Naive B cell (primary cell): ENCODE results near the gene KCNC2. TPM values are rescaled to one million over a fixed set of nuclear protein-coding genes. Genes with fewer than 3 reads are reported as not detected.

Source experiments
- ATAC-seq, 2 donors: fragments of 150-1000 bp; cut with Tn5 transposase; 2 replicates each; pipeline ENCODE4 v1.10.0; 2021; ENCODE audit warnings: low read depth in 2 of 2, mild to moderate bottlenecking in 2 of 2, moderate library complexity in 2 of 2
- DNase-seq: peaks from one replicate; pipeline ENCODE4 v3.0.0; 2022
- H3K27ac Mint-ChIP-seq, 6 donors: one replicate each; pipeline ENCODE4 v1.8.0; 2020 to 2022; ENCODE audit warnings: mild to moderate bottlenecking in 6 of 6, mixed read lengths in 6 of 6, moderate library complexity in 5 of 6, inconsistent platforms in 2 of 6
- H3K27me3 Mint-ChIP-seq, 3 donors: one replicate each; pipeline ENCODE4 v1.8.0; 2021 to 2022; ENCODE audit warnings: mixed read lengths in 3 of 3, mild to moderate bottlenecking in 1 of 3
- H3K36me3 Mint-ChIP-seq, 2 donors: one replicate each; pipeline ENCODE4 v1.8.0; 2020 to 2022; ENCODE audit warnings: mixed read lengths in 2 of 2, inconsistent platforms in 1 of 2, mild to moderate bottlenecking in 1 of 2
- H3K4me1 Mint-ChIP-seq, 3 donors: one replicate each; pipeline ENCODE4 v1.8.0; 2020 to 2022; ENCODE audit warnings: mixed read lengths in 3 of 3, inconsistent platforms in 1 of 3, mild to moderate bottlenecking in 1 of 3, moderate library complexity in 1 of 3
- H3K4me3 Mint-ChIP-seq, 8 donors: one replicate each; pipeline ENCODE4 v1.8.0; 2020 to 2022; ENCODE audit warnings: mild to moderate bottlenecking in 8 of 8, mixed read lengths in 8 of 8, moderate library complexity in 8 of 8, inconsistent platforms in 2 of 8
- H3K9me3 Mint-ChIP-seq, 7 donors: one replicate each; pipeline ENCODE4 v1.8.0; 2020 to 2022; ENCODE audit warnings: mixed read lengths in 7 of 7, mild to moderate bottlenecking in 5 of 7, inconsistent platforms in 2 of 7, moderate library complexity in 1 of 7
- polyA plus RNA-seq, 6 donors: library from polyadenylated mRNA; unstranded; fragments of 300-500 nt; fragmentation: Illumina TruSeq; gene quantifications; one replicate each; pipeline ENCODE4 v1.2.3, GENCODE V29; 2021; ENCODE audit warnings: low read depth in 6 of 6

Gene KCNC2
- polyA plus RNA-seq, 6 donors from 2014 or later = not detected

GRCh38 chr12:75081305-75081704 lies 128.3 kb downstream of the KCNC2 start:
- H3K9me3 Mint-ChIP-seq = peaks cover 0 to 4% (median 0%) of the 10 kb centered on the region in 7 donors
- no peak overlapping the region for H3K4me3 Mint-ChIP-seq
- ATAC-seq (no peak), DNase-seq (no peak)
- H3K36me3 Mint-ChIP-seq = no peaks in the 10 kb centered on the region
- no peaks in the 10 kb centered on the region for H3K27me3 Mint-ChIP-seq
- H3K27ac Mint-ChIP-seq = no peak overlapping the region
- H3K4me1 Mint-ChIP-seq = no peaks in the 10 kb centered on the region

- Mint-ChIP-seq H3K27me3 (no peaks in the 10 kb centered on the region), H3K27ac (no peak overlapping the region), H3K4me1 (no peaks in the 10 kb centered on the region), H3K4me3 (no peak overlapping the region), H3K9me3 (peaks cover 0 to 4% (median 0%) of the 10 kb centered on the region in 7 donors), H3K36me3 (no peaks in the 10 kb centered on the region)
- ATAC-seq (no peak), DNase-seq (no peak)
Observed at GRCh38 chr12:75080582-75080981, 129.1 kb downstream of the KCNC2 start.

DNA sequence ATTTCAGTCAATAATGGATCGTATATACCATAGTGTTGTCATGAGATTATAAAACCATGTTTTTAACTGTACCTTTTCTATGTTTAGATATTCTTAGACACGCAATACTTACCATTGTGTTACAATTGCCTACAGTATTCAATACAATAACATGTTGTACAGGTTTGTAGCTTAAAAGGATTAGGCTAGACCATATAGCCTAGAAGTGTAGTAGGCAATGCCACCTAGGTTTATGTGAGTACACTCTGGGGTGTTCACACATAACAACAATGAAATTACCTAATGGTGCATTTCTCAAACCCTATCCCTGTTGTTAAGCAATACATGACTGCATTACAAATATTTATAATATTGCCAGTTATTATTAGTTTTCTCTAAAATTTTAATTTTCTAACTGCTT lies 144.2 kb downstream of the KCNC2 start:
- no peaks in the 10 kb centered on the region for H3K9me3 Mint-ChIP-seq
- H3K27ac Mint-ChIP-seq = no peak overlapping the region
- no peak overlapping the region for H3K4me3 Mint-ChIP-seq
- DNase-seq = no peak
- H3K27me3 Mint-ChIP-seq = no peaks in the 10 kb centered on the region
- H3K36me3 Mint-ChIP-seq = no peaks in the 10 kb centered on the region
- no peak for ATAC-seq
- H3K4me1 Mint-ChIP-seq = no peaks in the 10 kb centered on the region

GRCh38 chr12:75062691-75063090 lies 146.9 kb downstream of the KCNC2 start:
- ATAC-seq (no peak), DNase-seq (no peak)
- Mint-ChIP-seq H3K4me3 (no peak overlapping the region), H3K4me1 (no peaks in the 10 kb centered on the region), H3K27me3 (no peaks in the 10 kb centered on the region), H3K9me3 (no peaks in the 10 kb centered on the region), H3K27ac (no peak overlapping the region), H3K36me3 (no peaks in the 10 kb centered on the region)

GRCh38 chr12:75058228-75058627 lies 151.4 kb downstream of the KCNC2 start:
- ATAC-seq (no peak), DNase-seq (no peak)
- Mint-ChIP-seq H3K4me3 (no peak overlapping the region), H3K27ac (no peak overlapping the region), H3K36me3 (no peaks in the 10 kb centered on the region), H3K9me3 (no peaks in the 10 kb centered on the region), H3K27me3 (no peaks in the 10 kb centered on the region), H3K4me1 (no peaks in the 10 kb centered on the region)

- no peak for ATAC-seq
- Mint-ChIP-seq H3K27ac (no peak overlapping the region), H3K9me3 (peaks cover 0 to 4% (median 0%) of the 10 kb centered on the region in 7 donors), H3K27me3 (no peaks in the 10 kb centered on the region), H3K4me3 (no peak overlapping the region), H3K36me3 (no peaks in the 10 kb centered on the region), H3K4me1 (no peaks in the 10 kb centered on the region)
- no peak for DNase-seq
Observed at GRCh38 chr12:75048767-75049166, 160.9 kb downstream of the KCNC2 start.

- DNase-seq (no peak), ATAC-seq (no peak)
- Mint-ChIP-seq H3K9me3 (peaks cover 0 to 4% (median 0%) of the 10 kb centered on the region in 7 donors), H3K36me3 (no peaks in the 10 kb centered on the region), H3K4me3 (no peak overlapping the region), H3K27me3 (no peaks in the 10 kb centered on the region), H3K27ac (peak overlapping the region in 1 of 6 donors; percentile 15), H3K4me1 (no peaks in the 10 kb centered on the region)
Observed at GRCh38 chr12:75047885-75048525, 161.6 kb downstream of the KCNC2 start.

- Mint-ChIP-seq H3K27me3 (no peaks in the 10 kb centered on the region), H3K9me3 (peaks cover 0 to 1% (median 0%) of the 10 kb centered on the region in 7 donors), H3K27ac (no peak overlapping the region), H3K36me3 (no peaks in the 10 kb centered on the region), H3K4me3 (no peak overlapping the region), H3K4me1 (no peaks in the 10 kb centered on the region)
- no peak for ATAC-seq
- no peak for DNase-seq
Observed at GRCh38 chr12:75042125-75042524, 167.5 kb downstream of the KCNC2 start.

- Mint-ChIP-seq H3K27ac (no peak overlapping the region), H3K9me3 (peaks cover 0 to 1% (median 0%) of the 10 kb centered on the region in 7 donors)
- DNase-seq = no peak
Observed at GRCh38 chr12:75041472-75041871, 168.2 kb downstream of the KCNC2 start.

DNA sequence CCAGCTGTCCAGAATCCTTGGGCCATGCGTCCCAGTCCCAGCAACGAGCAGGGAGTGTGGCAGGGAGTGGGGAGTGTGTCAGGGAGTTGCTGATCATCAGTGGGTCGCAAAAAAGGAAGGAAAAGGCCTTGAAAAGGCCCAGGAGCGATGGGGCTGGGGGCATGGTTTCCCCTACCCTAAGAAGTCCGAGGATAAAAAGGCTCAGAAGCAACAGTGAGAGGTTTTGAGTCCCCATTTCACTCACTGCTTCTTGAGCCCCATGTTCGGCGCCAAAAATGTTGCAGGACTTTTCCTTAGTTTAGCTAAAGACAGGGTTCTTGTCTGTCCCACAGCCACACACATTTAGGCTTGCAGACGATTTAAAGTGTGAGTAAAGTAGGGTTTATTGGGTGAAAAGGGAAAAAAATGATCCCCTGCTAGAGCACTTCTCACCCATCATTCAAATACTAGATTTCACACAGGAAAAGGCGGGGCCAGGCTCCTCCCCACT lies 189.5 kb downstream of the KCNC2 start:
- Mint-ChIP-seq H3K27ac (no peak overlapping the region), H3K4me1 (no peaks in the 10 kb centered on the region), H3K9me3 (peaks cover 15 to 75% (median 55%) of the 10 kb centered on the region in 7 donors), H3K4me3 (no peak overlapping the region), H3K27me3 (no peaks in the 10 kb centered on the region), H3K36me3 (peaks cover 0 to 7% of the 10 kb centered on the region in 2 donors)
- DNase-seq (no peak), ATAC-seq (no peak)

More at GRCh38 chr12:75041472-75041871, 168.2 kb downstream of the KCNC2 start:
- no peaks in the 10 kb centered on the region for H3K36me3 Mint-ChIP-seq
- no peaks in the 10 kb centered on the region for H3K27me3 Mint-ChIP-seq
- no peak for ATAC-seq
- H3K4me1 Mint-ChIP-seq = no peaks in the 10 kb centered on the region
- H3K4me3 Mint-ChIP-seq = no peak overlapping the region

DNA sequence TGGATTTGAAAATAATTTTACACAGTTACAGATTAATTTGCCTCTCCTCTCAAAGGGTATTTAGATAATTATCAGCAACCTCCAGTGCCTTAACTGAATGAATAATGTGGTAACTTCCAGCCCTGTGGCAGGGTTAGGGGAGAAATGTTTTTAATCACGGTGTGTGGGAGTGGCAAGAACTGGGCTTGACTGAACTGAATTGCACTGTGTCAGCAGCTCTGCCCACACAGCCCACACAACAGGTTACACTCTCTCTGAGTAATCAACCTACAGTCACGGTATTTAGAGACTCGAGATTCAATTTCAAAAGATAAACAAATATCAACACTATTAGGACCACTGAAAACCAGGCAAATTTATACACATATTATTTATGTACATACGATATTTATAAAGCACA lies 198.5 kb downstream of the KCNC2 start:
- no peak for ATAC-seq
- no peak for DNase-seq
- no peak overlapping the region for H3K27ac Mint-ChIP-seq
- H3K27me3 Mint-ChIP-seq = no peaks in the 10 kb centered on the region
- H3K9me3 Mint-ChIP-seq = peaks cover 2 to 16% (median 7%) of the 10 kb centered on the region in 7 donors
- H3K4me1 Mint-ChIP-seq = no peaks in the 10 kb centered on the region
- no peaks in the 10 kb centered on the region for H3K36me3 Mint-ChIP-seq
- H3K4me3 Mint-ChIP-seq = no peak overlapping the region

DNA sequence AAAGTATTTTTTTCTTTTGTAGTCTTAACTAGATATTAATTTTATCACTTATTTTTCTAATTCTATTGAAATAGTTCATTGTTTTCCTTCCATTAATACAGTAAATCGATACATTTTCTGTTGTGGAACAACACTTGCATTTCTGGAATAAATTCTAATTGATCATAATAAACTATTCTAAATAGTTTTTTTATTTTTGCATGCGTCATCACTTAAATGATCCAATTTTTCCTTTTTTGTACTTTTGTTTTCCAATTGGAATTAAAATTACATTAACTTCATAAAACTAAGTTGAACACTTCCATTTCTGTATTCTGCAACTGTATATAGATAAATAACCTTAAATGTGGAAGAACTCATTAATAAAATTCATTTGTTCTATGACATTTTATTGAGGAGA lies 202.5 kb downstream of the KCNC2 start:
- H3K4me3 Mint-ChIP-seq = no peak overlapping the region

DNA sequence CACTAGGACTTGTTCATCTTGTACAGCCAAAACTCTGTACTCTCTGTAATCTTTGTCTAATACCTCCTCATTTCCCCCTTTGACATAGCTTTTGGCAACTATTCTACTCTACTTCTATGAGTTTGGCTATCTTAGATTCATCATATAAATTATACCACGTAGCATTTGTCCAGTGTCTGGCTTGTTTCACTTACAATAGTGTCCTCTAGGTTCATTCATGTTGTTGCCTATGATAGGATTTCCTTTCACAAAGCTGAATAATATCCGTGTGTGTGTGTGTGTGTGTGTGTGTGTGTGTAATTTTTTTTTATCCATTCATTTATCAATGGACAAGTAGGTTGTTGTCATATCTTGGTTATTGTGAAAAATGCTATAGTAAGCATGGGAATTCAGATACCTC lies 209.5 kb downstream of the KCNC2 start:
- H3K27me3 Mint-ChIP-seq = no peaks in the 10 kb centered on the region
- no peak overlapping the region for H3K4me3 Mint-ChIP-seq
- no peaks in the 10 kb centered on the region for H3K36me3 Mint-ChIP-seq
- ATAC-seq (no peak), DNase-seq (no peak)
- no peaks in the 10 kb centered on the region for H3K4me1 Mint-ChIP-seq
- no peak overlapping the region for H3K27ac Mint-ChIP-seq
- H3K9me3 Mint-ChIP-seq = peaks cover 0 to 9% (median 0%) of the 10 kb centered on the region in 7 donors

More for the DNA sequence above, 202.5 kb downstream of the KCNC2 start:
- H3K4me1 Mint-ChIP-seq = no peaks in the 10 kb centered on the region
- no peaks in the 10 kb centered on the region for H3K36me3 Mint-ChIP-seq
- peaks cover 0 to 10% (median 2%) of the 10 kb centered on the region in 7 donors for H3K9me3 Mint-ChIP-seq
- ATAC-seq = no peak
- no peaks in the 10 kb centered on the region for H3K27me3 Mint-ChIP-seq
- no peak for DNase-seq
- no peak overlapping the region for H3K27ac Mint-ChIP-seq

DNA sequence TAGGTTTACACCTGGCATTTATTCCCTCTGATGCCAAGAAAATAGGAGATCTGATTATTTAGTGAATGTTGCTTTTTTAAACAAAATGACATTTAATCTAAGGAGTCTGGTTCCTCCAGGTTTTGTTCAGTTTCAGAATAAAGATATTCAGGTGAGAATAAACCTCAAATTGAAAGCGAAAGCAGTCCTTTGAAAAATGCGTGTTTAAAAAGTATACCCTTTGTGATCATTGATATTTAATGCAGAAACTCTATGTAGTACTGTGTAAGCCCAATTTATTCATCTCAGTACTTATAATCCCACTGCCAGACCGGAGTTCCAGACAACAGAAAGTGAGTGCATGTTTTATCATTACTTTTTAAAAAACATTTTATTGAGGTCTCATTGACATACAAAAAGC lies 210.2 kb downstream of the KCNC2 start:
- no peak overlapping the region for H3K27ac Mint-ChIP-seq
- H3K9me3 Mint-ChIP-seq = peaks cover 0 to 9% (median 2%) of the 10 kb centered on the region in 7 donors
- H3K36me3 Mint-ChIP-seq = no peaks in the 10 kb centered on the region
- H3K4me1 Mint-ChIP-seq = no peaks in the 10 kb centered on the region
- H3K27me3 Mint-ChIP-seq = no peaks in the 10 kb centered on the region
- ATAC-seq = no peak
- no peak for DNase-seq
- H3K4me3 Mint-ChIP-seq = no peak overlapping the region
